K562 (cell line): ENCODE data around the gene CACNB1. TPM values are rescaled to one million over a fixed set of nuclear protein-coding genes. Genes with fewer than 3 reads are reported as not detected.
A peak's percentile ranks its signal among the peaks of the same experiment; 100 is the strongest.

ENCODE experiments used
- BRF1 ChIP-seq: IDR thresholded peaks from 3 replicates; pipeline ENCODE4 v1.6.1; 2011; ENCODE audit warnings: borderline replicate concordance, mild to moderate bottlenecking; ENCODE audit not compliant: insufficient read length; ENCODE audit errors: extremely low read depth
- EGR1 ChIP-seq: fragments of 450-650 bp; conservative IDR thresholded peaks from 2 replicates; pipeline ENCODE4 v1.6.1; 2017; ENCODE audit warnings: mild to moderate bottlenecking
- GTF2B ChIP-seq: IDR thresholded peaks from 2 replicates; pipeline ENCODE4 v1.6.1; 2011; ENCODE audit not compliant: insufficient read length; ENCODE audit errors: extremely low read depth
- HDGF ChIP-seq: fragments of 450-650 bp; IDR thresholded peaks from 2 replicates; pipeline ENCODE4 v1.6.1; 2016
- HNRNPL ChIP-seq: fragments of 200-400 bp; formaldehyde crosslinking; IDR thresholded peaks from 2 replicates; pipeline ENCODE4 v1.6.1; 2017; ENCODE audit warnings: low read depth, mild to moderate bottlenecking, low read length
- MBD1 ChIP-seq: fragments of 250-450 bp; sonication (Bioruptor Pico); IDR thresholded peaks from 2 replicates; pipeline ENCODE4 v1.8.0; 2022; ENCODE audit warnings: inconsistent platforms
- NR2C2 ChIP-seq, 2 experiments: fragments of 200-800 bp in 1 of 2; sonication (Bioruptor generic) in 1 of 2; sonication (generic) in 1 of 2; formaldehyde crosslinking in 1 of 2; IDR thresholded peaks; 2 replicates each; pipeline versions ENCODE4 v1.6.1 to v1.8.0; 2016 to 2022; ENCODE audit warnings: mild to moderate bottlenecking in 1 of 2, missing compliant biosample characterization in 1 of 2, missing genetic modification characterization in 1 of 2, missing genetic modification reagents in 1 of 2
- POLR2AphosphoS5 ChIP-seq: IDR thresholded peaks from 2 replicates; pipeline ENCODE4 v1.6.1; 2011; ENCODE audit warnings: mild to moderate bottlenecking, low read depth, low read length, moderate library complexity; ENCODE audit not compliant: control insufficient read depth, insufficient read depth
- REST ChIP-seq, 2 experiments: fragments of 450-650 bp; formaldehyde crosslinking in 1 of 2; IDR thresholded peaks; 2 replicates each; pipeline versions ENCODE4 v1.4.0 to v1.6.1; 2014 to 2020; ENCODE audit warnings: mild to moderate bottlenecking in 2 of 2, borderline replicate concordance in 1 of 2, low read depth in 1 of 2
- SMARCA5 ChIP-seq: fragments of 450-650 bp; IDR thresholded peaks from 2 replicates; pipeline ENCODE4 v1.6.1; 2016
- U2AF1 ChIP-seq: fragments of 200-400 bp; formaldehyde crosslinking; optimal IDR thresholded peaks from 2 replicates; pipeline ENCODE3; 2017; ENCODE audit warnings: mild to moderate bottlenecking, low read depth, low read length, moderate library complexity
- VEZF1 ChIP-seq: fragments of 200-800 bp; sonication (Bioruptor generic); IDR thresholded peaks from 2 replicates; pipeline ENCODE4 v1.6.1; 2017; ENCODE audit warnings: missing genetic modification characterization, missing compliant biosample characterization
- ZBTB2 ChIP-seq: fragments of 450-650 bp; IDR thresholded peaks from 2 replicates; pipeline ENCODE4 v1.6.1; 2016; ENCODE audit warnings: antibody characterized with exemption
- ZNF217 ChIP-seq: sonication (generic); formaldehyde crosslinking; IDR thresholded peaks from 2 replicates; pipeline ENCODE4 v1.8.0; 2022; ENCODE audit warnings: mild to moderate bottlenecking, missing genetic modification reagents
- ZNF324 ChIP-seq: fragments of 250-450 bp; sonication (Bioruptor Pico); IDR thresholded peaks from 2 replicates; pipeline ENCODE4 v1.4.0; 2020; ENCODE audit warnings: mild to moderate bottlenecking
- polyA plus RNA-seq, 8 experiments: library from polyadenylated mRNA; depleted of rRNA in 4 of 8; stranded (reverse) in 5 of 8; unstranded in 3 of 8; fragments of >200 nt; fragmentation: Nextera tagmentation in 2 of 8; fragmentation: Illumina TruSeq in 1 of 8; extraction: Ambion mirVana in 2 of 8; extraction: Trizol in 1 of 8; gene quantifications; 2 replicates each; pipeline versions ENCODE4 v1.2.1 to v1.2.3, GENCODE V29; 2011 to 2014; ENCODE audit warnings: inconsistent platforms in 1 of 8, missing spikeins in 1 of 8
- total RNA-seq, 7 experiments: library from RNA; depleted of rRNA in 6 of 7; stranded (reverse); fragments of >200 nt in 6 of 7; fragmentation: Illumina TruSeq in 2 of 7; extraction: Trizol in 2 of 7; gene quantifications; 2 replicates each; pipeline versions ENCODE4 v1.2.1 to v1.2.3, GENCODE V29; 2011 to 2021; ENCODE audit warnings: low replicate concordance in 1 of 7

Gene CACNB1
- total and polyA plus RNA-seq, 9 of the 15 experiments (the other 6 are each of a cell fraction or from before 2014, with no cell fraction given), result 0.08 to 7.4 (median 3.0) TPM

- TF ChIP-seq REST (IDR thresholded peaks at IDR 0.05; ENCODE audit: borderline replicate concordance) (peak; percentile 81), REST (CRISPR knock-in tag; IDR thresholded peaks at IDR 0.05; ENCODE audit: low read depth) (no peak), VEZF1 (CRISPR knock-in tag) (peak; percentile 52), HNRNPL (no peak), POLR2AphosphoS5 (0 out of 2 replicates have a peak, but pooled peaks have one; percentile 14), ZNF217 (CRISPR knock-in tag) (no peak), SMARCA5 (no peak), GTF2B (no peak), EGR1 (peak; percentile 91), ZBTB2 (peak; percentile 89), U2AF1 (no peak), MBD1 (CRISPR knock-in tag) (no peak), ZNF324 (CRISPR knock-in tag) (no peak), HDGF (no peak), BRF1 (no peak), NR2C2 (CRISPR knock-in tag; IDR thresholded peaks at IDR 0.05) (no peak), NR2C2 (tag; IDR thresholded peaks at IDR 0.05) (no peak)
Observed at GRCh38 chr17:39199820-39200069, 2.3 kb upstream of the CACNB1 start (continued).
